Measurements from ENCODE around the gene CFAP54.

DNA sequence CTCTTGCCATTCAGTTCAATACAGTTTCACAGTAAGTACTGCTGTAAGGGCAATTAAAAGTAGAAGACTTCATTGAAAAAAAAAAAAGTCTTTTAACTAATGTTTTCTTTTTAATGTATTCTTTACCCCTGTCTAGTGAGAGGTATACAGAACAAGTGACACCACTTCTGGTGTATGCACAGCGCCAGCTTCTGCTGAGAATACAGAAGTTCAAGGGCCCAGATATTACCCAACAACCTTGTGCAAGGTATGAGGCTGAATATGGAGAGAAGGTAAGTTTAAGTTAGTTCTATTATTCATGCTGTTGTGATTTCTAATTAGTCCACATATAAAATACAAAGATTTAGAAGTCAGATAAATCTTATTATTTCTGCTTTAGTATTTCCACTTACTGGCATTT, 168.7 kb downstream of the CFAP54 start:
- TF ChIP-seq, protein P1, sequence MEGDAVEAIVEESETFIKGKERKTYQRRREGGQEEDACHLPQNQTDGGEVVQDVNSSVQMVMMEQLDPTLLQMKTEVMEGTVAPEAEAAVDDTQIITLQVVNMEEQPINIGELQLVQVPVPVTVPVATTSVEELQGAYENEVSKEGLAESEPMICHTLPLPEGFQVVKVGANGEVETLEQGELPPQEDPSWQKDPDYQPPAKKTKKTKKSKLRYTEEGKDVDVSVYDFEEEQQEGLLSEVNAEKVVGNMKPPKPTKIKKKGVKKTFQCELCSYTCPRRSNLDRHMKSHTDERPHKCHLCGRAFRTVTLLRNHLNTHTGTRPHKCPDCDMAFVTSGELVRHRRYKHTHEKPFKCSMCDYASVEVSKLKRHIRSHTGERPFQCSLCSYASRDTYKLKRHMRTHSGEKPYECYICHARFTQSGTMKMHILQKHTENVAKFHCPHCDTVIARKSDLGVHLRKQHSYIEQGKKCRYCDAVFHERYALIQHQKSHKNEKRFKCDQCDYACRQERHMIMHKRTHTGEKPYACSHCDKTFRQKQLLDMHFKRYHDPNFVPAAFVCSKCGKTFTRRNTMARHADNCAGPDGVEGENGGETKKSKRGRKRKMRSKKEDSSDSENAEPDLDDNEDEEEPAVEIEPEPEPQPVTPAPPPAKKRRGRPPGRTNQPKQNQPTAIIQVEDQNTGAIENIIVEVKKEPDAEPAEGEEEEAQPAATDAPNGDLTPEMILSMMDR (IDR thresholded peaks at IDR 0.05) = no peak
- TF ChIP-seq POLR2A (IDR thresholded peaks at IDR 0.05) = no peak

Data from uterus (tissue), 2 donors.